ENCODE measurements around the gene FXN.

- TF ChIP-seq ISL1 (CRISPR knock-in tag; IDR thresholded peaks at IDR 0.05): no peak
- TF ChIP-seq ESRRG (CRISPR knock-in tag; IDR thresholded peaks at IDR 0.05): no peak
- no peak for TF ChIP-seq SNAI2 (CRISPR knock-in tag; IDR thresholded peaks at IDR 0.05)
- no peak for TF ChIP-seq TCF4 (CRISPR knock-in tag; IDR thresholded peaks at IDR 0.05; ENCODE audit: borderline replicate concordance)
- no peak for TF ChIP-seq OSR1 (CRISPR knock-in tag; IDR thresholded peaks at IDR 0.05)
- no peak for TF ChIP-seq RARB (CRISPR knock-in tag; IDR thresholded peaks at IDR 0.05)
- no peak for TF ChIP-seq BACH2 (CRISPR knock-in tag; IDR thresholded peaks at IDR 0.05; ENCODE audit: borderline replicate concordance)
- TF ChIP-seq CSRNP3 (CRISPR knock-in tag; IDR thresholded peaks at IDR 0.05): no peak
- TF ChIP-seq PATZ1 (CRISPR knock-in tag; IDR thresholded peaks at IDR 0.05; ENCODE audit: borderline replicate concordance): no peak
Observed at GRCh38 chr9:69076550-69076949, 41.0 kb downstream of the FXN start.

Measured in SK-N-SH treated with all-trans-retinoic acid at 6 μM for 48 hours (cell line).